HL-60 (cell line): ENCODE results near the gene AOC3.

ENCODE experiments used
- TF ChIP-seq, protein P1 (sequence below): IDR thresholded peaks from one replicate; pipeline ENCODE4 v1.5.1; 2011; ENCODE audit warnings: low read length, control low read depth, inconsistent platforms; ENCODE audit not compliant: insufficient read depth
- TF ChIP-seq, protein P2 (sequence below): IDR thresholded peaks from 2 replicates; pipeline ENCODE4 v1.6.1; 2012; ENCODE audit warnings: low read depth; ENCODE audit not compliant: insufficient replicate concordance

DNA sequence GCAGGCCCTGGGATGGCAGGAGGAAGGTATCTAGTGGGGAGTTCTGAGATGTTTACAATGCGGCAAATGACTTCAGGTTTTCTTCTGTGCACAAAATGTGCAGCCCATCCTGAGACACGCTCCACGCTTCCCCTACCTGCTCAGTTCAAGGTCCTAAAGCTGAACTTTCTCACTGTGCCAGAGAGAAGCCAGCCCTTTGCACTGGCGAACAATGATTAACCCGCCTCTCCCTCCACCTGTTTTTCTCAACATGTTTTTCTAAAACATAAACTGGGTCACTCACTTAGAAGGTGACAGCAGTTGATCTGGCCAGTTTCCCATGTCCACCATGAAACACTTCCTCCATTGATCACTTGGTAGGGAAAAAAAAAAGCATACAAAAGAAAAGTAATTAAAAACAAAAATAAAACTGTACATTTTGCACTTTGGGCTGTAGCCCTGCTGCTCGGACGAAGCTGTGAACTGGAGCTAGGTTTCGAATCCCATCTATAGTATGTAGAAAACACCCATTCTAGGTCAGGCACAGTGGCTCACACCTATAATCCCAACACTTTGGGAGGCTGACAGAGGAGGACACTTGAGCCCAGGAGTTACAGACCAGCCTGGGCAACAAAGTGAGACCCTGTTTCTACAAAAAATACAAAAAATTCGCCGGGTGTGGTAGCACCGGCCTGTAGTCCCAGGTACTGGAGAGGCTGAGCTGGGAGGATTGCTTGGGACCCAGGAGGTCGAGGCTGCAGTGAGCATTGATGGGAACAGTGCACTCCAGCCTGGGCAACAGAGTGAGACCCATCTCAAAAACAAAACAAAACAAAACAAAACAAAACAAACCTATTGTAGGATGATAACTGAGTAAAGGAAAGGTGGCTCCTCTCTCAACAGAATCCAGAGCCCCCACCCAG, 43.5 kb downstream of the AOC3 start:
- TF ChIP-seq, protein P1, sequence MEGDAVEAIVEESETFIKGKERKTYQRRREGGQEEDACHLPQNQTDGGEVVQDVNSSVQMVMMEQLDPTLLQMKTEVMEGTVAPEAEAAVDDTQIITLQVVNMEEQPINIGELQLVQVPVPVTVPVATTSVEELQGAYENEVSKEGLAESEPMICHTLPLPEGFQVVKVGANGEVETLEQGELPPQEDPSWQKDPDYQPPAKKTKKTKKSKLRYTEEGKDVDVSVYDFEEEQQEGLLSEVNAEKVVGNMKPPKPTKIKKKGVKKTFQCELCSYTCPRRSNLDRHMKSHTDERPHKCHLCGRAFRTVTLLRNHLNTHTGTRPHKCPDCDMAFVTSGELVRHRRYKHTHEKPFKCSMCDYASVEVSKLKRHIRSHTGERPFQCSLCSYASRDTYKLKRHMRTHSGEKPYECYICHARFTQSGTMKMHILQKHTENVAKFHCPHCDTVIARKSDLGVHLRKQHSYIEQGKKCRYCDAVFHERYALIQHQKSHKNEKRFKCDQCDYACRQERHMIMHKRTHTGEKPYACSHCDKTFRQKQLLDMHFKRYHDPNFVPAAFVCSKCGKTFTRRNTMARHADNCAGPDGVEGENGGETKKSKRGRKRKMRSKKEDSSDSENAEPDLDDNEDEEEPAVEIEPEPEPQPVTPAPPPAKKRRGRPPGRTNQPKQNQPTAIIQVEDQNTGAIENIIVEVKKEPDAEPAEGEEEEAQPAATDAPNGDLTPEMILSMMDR, result no peak
- TF ChIP-seq, protein P2, sequence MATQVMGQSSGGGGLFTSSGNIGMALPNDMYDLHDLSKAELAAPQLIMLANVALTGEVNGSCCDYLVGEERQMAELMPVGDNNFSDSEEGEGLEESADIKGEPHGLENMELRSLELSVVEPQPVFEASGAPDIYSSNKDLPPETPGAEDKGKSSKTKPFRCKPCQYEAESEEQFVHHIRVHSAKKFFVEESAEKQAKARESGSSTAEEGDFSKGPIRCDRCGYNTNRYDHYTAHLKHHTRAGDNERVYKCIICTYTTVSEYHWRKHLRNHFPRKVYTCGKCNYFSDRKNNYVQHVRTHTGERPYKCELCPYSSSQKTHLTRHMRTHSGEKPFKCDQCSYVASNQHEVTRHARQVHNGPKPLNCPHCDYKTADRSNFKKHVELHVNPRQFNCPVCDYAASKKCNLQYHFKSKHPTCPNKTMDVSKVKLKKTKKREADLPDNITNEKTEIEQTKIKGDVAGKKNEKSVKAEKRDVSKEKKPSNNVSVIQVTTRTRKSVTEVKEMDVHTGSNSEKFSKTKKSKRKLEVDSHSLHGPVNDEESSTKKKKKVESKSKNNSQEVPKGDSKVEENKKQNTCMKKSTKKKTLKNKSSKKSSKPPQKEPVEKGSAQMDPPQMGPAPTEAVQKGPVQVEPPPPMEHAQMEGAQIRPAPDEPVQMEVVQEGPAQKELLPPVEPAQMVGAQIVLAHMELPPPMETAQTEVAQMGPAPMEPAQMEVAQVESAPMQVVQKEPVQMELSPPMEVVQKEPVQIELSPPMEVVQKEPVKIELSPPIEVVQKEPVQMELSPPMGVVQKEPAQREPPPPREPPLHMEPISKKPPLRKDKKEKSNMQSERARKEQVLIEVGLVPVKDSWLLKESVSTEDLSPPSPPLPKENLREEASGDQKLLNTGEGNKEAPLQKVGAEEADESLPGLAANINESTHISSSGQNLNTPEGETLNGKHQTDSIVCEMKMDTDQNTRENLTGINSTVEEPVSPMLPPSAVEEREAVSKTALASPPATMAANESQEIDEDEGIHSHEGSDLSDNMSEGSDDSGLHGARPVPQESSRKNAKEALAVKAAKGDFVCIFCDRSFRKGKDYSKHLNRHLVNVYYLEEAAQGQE, result no peak
